Measurements from ENCODE around the gene RLBP1. TPM values are rescaled to one million over a fixed set of nuclear protein-coding genes. Genes with fewer than 3 reads are reported as not detected.

The RLBP1 gene
- total RNA-seq, 1 donor from 2014 or later, result not detected

DNA sequence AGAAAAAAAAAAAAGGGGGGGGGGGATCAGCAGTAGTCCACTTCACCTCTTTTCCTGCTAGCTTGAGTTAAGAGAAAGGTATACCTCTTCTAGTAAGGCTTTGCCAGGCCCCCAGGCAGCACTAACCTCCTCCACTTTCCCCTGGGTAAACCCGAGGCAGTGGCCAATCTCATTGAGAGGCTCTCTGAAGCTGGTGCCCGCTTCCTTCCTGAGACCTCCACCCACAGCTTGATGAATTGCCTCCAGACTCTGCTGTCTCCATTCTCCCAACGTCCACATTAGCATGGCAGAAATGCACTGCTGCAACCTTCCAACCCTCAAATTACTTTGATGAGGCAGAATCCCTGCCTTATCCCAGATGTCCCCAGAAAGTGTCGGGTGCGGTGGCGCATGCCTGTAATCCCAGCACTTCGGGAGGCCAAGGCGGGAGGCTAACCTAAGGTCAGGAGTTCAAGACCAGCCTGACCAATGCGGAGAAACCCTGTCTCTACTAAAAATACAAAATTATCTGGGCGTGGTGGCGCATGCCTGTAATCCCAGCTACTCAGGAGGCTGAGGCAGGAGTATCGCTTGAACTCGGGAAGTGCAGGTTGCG lies 15.3 kb downstream of the RLBP1 start:
- TF ChIP-seq, protein P1, sequence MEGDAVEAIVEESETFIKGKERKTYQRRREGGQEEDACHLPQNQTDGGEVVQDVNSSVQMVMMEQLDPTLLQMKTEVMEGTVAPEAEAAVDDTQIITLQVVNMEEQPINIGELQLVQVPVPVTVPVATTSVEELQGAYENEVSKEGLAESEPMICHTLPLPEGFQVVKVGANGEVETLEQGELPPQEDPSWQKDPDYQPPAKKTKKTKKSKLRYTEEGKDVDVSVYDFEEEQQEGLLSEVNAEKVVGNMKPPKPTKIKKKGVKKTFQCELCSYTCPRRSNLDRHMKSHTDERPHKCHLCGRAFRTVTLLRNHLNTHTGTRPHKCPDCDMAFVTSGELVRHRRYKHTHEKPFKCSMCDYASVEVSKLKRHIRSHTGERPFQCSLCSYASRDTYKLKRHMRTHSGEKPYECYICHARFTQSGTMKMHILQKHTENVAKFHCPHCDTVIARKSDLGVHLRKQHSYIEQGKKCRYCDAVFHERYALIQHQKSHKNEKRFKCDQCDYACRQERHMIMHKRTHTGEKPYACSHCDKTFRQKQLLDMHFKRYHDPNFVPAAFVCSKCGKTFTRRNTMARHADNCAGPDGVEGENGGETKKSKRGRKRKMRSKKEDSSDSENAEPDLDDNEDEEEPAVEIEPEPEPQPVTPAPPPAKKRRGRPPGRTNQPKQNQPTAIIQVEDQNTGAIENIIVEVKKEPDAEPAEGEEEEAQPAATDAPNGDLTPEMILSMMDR (IDR thresholded peaks at IDR 0.05; ENCODE audit: borderline replicate concordance), result no peak
- intact Hi-C loops (cut with micrococcal nuclease), result no loop called here
- Histone ChIP-seq H3K27me3 (ENCODE audit: low read depth) (no peaks in the 10 kb centered on the region), H3K4me1 (peaks cover 8% of the 10 kb centered on the region), H3K9me3 (replicated peaks) (no peaks in the 10 kb centered on the region), H3K27ac (replicated peaks) (no peak overlapping the region), H3K36me3 (peaks cover 5% of the 10 kb centered on the region), H3K4me3 (no peak overlapping the region)
- no peak for DNase-seq

GRCh38 chr15:89203705-89204273 lies 17.6 kb downstream of the RLBP1 start:
- DNase-seq, result no peak
- intact Hi-C loops (cut with micrococcal nuclease), result no loop called here
- Histone ChIP-seq H3K36me3 (peaks cover 17% of the 10 kb centered on the region), H3K9me3 (replicated peaks) (no peaks in the 10 kb centered on the region), H3K4me3 (no peak overlapping the region), H3K4me1 (peaks cover 27% of the 10 kb centered on the region), H3K27ac (replicated peaks) (no peak overlapping the region), H3K27me3 (ENCODE audit: low read depth) (no peaks in the 10 kb centered on the region)
- TF ChIP-seq, protein P1 (IDR thresholded peaks at IDR 0.05; ENCODE audit: borderline replicate concordance), result no peak

DNA sequence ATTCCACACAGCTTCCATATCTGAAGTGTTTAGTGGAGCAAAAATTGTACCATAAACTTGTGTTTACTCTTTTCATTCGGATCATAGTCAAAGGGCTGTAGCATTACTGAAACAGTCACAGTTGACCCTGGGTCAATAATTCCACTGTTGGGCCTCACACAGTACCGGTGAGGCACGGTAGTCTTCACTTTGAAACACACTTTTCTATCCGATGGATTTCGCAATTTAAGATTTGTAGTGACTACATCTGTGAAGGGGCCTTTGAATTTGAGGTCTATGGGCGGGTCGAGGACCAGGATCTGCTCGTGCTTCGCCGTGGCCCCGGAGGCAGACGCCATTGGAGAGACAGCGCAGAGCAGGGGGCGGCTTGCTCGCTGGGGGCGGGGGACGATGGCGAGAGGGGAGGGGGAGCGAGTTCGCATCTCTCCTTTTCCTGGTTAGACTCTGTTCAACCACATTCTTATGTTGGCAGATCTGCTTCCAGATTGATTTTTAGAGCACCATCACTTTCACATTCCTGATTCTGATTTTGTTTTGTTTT lies 19.8 kb downstream of the RLBP1 start:
- H3K4me3 ChIP-seq, result no peak overlapping the region
- intact Hi-C loops (cut with micrococcal nuclease), result no loop called here
- peaks cover 40% of the 10 kb centered on the region for H3K4me1 ChIP-seq
- H3K9me3 ChIP-seq (replicated peaks), result no peaks in the 10 kb centered on the region
- H3K36me3 ChIP-seq, result peaks cover 35% of the 10 kb centered on the region
- no peak for DNase-seq
- no peak overlapping the region for H3K27ac ChIP-seq (replicated peaks)
- TF ChIP-seq, protein P1 (IDR thresholded peaks at IDR 0.05; ENCODE audit: borderline replicate concordance), result no peak
- H3K27me3 ChIP-seq (ENCODE audit: low read depth), result no peaks in the 10 kb centered on the region

- Histone ChIP-seq H3K27ac (replicated peaks) (peak overlapping the region; percentile 55), H3K4me3 (no peak overlapping the region), H3K36me3 (peaks cover 47% of the 10 kb centered on the region), H3K27me3 (ENCODE audit: low read depth) (no peaks in the 10 kb centered on the region), H3K4me1 (peaks cover 54% of the 10 kb centered on the region), H3K9me3 (replicated peaks) (no peaks in the 10 kb centered on the region)
- no peak for DNase-seq
- intact Hi-C loops (cut with micrococcal nuclease), result no loop called here
- TF ChIP-seq, protein P1 (IDR thresholded peaks at IDR 0.05; ENCODE audit: borderline replicate concordance), result no peak
These were observed 21.2 kb downstream of the RLBP1 start for GRCh38 chr15:89200182-89200581.

DNA sequence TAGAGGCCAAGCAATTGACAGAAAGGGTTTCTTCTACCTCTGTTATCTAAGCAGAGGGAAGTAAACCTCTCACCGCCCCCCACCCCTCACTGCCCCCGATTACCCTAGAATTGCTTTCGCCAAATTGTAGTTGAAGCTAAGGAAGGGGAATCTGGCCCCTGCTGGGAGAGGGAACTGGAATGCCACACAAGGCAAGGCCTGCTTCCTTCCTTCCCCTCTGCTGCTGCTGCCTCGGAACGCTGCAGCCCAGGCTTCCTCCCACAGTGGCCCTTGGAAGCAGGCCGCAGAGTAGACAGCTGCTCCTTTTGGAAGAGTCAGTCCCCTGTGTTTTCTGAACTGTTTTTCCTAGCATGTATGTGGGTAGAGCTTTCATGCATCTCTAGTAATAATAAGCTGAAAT lies 21.6 kb downstream of the RLBP1 start:
- TF ChIP-seq, protein P1 (IDR thresholded peaks at IDR 0.05; ENCODE audit: borderline replicate concordance), result no peak
- no peak overlapping the region for H3K4me3 ChIP-seq
- H3K9me3 ChIP-seq (replicated peaks), result no peaks in the 10 kb centered on the region
- H3K27ac ChIP-seq (replicated peaks), result peak overlapping the region; percentile 55
- intact Hi-C loops (cut with micrococcal nuclease), result no loop called here
- peak; percentile 36 for DNase-seq
- peaks cover 58% of the 10 kb centered on the region for H3K4me1 ChIP-seq
- H3K27me3 ChIP-seq (ENCODE audit: low read depth), result no peaks in the 10 kb centered on the region
- H3K36me3 ChIP-seq, result peaks cover 51% of the 10 kb centered on the region
